T-helper 17 cell (primary cell): ENCODE data around the gene WT1. TPM values are rescaled to one million over a fixed set of nuclear protein-coding genes. Genes with fewer than 3 reads are reported as not detected.
"Not testable (repeated sequence)": the region's sequence is repeated elsewhere in the genome, so short reads cannot be mapped to it uniquely, and the experiment has no call there.

ENCODE experiments used
- ATAC-seq: fragments of 150-1000 bp; cut with Tn5 transposase; 2 replicates; pipeline ENCODE4 v1.10.0; 2021; ENCODE audit warnings: mild to moderate bottlenecking, moderate library complexity
- DNase-seq, 3 donors: peaks; one replicate each; pipeline versions ENCODE4 v3.0.0 to v3.0.0-alpha.2; 2020 to 2021
- H3K9me3 ChIP-seq: one replicate; pipeline ENCODE4 v1.7.0; 2013; ENCODE audit warnings: low read length, mild to moderate bottlenecking; ENCODE audit not compliant: control insufficient read depth, poor library complexity, severe bottlenecking
- H3K27ac Mint-ChIP-seq: one replicate; pipeline ENCODE4 v1.8.0; 2022; ENCODE audit warnings: mild to moderate bottlenecking, moderate library complexity, mixed read lengths
- H3K27me3 Mint-ChIP-seq: one replicate; pipeline ENCODE4 v1.8.0; 2022; ENCODE audit warnings: mixed read lengths
- H3K36me3 Mint-ChIP-seq: one replicate; pipeline ENCODE4 v1.8.0; 2022; ENCODE audit warnings: low read depth, mixed read lengths
- H3K4me1 Mint-ChIP-seq: one replicate; pipeline ENCODE4 v1.8.0; 2022; ENCODE audit warnings: mild to moderate bottlenecking, mixed read lengths
- H3K4me3 Mint-ChIP-seq: one replicate; pipeline ENCODE4 v1.8.0; 2022; ENCODE audit warnings: mild to moderate bottlenecking, moderate library complexity, mixed read lengths
- total RNA-seq, 4 donors: library from RNA in 2 of 4; stranded (reverse) in 2 of 4; gene quantifications; one replicate each; pipeline ENCODE4 v1.2.3 and lab custom pipeline; 2022 to 2026

The WT1 gene
- total RNA-seq: not detected
- 0 reads per million in 2 donors for total RNA-seq (lab: John Stamatoyannopoulos, UW)

DNA sequence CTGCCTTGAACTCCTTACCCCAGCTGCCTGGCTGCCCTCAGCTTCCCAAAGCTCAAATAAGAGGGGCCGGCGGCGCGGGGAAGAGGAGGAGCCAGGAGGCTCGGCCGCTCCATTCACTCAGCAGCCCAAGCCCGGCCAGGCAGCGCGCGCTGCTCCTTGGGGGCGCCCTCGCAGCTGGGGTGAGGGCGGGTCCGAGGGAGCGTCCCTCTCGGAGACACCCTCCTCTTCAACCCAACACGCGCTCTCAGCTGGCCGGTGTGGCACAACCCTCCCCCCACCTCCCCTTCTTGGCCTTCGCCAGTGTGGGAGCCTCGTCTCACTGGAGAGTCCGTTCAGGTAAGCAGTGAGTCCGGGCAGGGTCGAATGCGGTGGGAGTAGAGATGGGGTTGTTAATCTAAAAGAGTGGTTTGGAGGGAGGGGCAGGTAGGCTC is at the start of gene WT1:
WT1 (minus strand) TSS at position 29 of the 431 bp plus-strand sequence.
- H3K27ac Mint-ChIP-seq: peak within 1 kb of the TSS; percentile 19
- no peak for ATAC-seq
- H3K9me3 ChIP-seq: no peaks in the 10 kb centered on the region
- peaks cover 85% of the 10 kb centered on the region for H3K27me3 Mint-ChIP-seq
- DNase-seq: no peak
- H3K4me1 Mint-ChIP-seq: peaks cover 27% of the 10 kb centered on the region
- peak within 1 kb of the TSS; percentile 77 for H3K4me3 Mint-ChIP-seq
- H3K36me3 Mint-ChIP-seq: peaks cover 4% of the 10 kb centered on the region

DNA sequence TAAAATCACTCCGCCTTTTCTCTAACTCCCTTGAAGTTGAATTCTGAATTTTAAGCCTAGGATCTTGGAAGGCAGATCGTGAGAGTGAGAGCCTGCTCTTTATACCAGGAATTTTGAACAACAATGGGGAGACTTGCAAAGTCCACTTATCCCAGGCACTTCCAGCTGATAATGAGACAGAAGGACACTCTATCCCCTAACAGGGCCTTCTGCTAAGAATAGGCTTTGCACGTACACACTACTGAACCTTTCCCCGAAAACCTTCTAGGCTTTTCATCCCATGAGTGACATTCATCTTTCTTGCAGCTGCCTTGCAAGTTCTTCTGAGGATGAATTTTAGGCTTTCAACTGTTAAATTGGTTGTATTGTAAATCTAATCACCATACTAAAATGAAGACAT is 44.0 kb upstream of the WT1 start:
- Mint-ChIP-seq H3K4me3 (no peak overlapping the region), H3K36me3 (no peaks in the 10 kb centered on the region), H3K27me3 (peaks cover 25% of the 10 kb centered on the region), H3K4me1 (peaks cover 3% of the 10 kb centered on the region), H3K27ac (no peak overlapping the region)
- no peak for ATAC-seq
- H3K9me3 ChIP-seq: no peaks in the 10 kb centered on the region
- no peak for DNase-seq

DNA sequence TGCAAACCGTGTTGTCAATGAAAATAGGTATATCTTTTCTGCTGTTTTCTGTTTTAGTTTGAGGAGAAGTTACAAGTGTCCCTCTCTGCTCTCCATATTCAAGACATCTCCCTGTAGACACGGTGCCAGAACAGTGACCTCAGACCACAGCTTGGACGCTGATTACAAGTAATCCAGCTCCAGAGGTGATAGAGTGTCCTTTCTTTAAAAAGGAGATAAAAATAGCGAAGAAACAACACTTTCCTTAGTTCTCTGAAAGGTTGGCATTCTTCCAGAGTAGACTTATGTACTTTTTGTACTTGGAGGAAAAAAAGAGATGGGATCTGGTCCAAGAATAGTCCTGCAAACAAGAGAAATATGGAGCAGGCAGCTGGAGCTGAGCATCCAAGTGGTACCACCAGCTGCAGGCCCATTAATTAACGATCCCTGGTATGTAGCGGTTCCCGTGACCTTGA is 43.0 kb upstream of the WT1 start:
- DNase-seq (no peak), ATAC-seq (no peak)
- peaks cover 3% of the 10 kb centered on the region for H3K4me1 Mint-ChIP-seq
- no peaks in the 10 kb centered on the region for H3K36me3 Mint-ChIP-seq
- H3K4me3 Mint-ChIP-seq: no peak overlapping the region
- H3K9me3 ChIP-seq: no peaks in the 10 kb centered on the region
- no peak overlapping the region for H3K27ac Mint-ChIP-seq
- peaks cover 34% of the 10 kb centered on the region for H3K27me3 Mint-ChIP-seq

DNA sequence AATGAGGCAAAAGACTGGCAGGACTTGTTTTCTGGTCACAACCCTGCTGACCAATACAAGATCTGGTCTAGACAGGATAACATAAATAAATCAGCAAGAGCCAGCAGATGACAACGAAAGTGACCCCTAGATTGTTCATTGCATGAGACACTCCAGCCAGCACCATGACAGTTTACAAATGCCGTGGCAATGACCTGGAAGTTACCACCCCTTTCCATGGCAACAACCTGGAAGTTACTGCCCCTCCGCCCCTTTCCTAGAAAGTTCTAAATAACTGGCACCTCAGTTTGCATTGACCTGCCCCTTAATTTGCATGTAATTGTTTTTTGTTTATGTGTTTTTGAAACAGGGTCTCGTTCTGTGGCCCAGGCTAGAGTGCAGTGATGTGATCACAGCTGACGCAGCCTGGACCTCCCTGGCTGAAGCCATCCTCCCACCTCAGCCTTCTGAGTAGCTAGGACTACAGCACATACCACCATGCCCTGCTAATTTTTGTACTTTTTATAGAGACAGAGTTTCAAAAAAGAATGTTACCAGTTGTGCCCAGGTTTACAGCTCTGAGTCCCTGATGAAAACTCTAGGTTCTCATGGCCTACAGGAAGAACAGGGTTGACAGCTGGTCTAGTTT is 38.1 kb upstream of the WT1 start:
- H3K9me3 ChIP-seq: no peaks in the 10 kb centered on the region
- H3K4me1 Mint-ChIP-seq: peaks cover 6% of the 10 kb centered on the region
- no peak overlapping the region for H3K4me3 Mint-ChIP-seq
- H3K27ac Mint-ChIP-seq: no peak overlapping the region
- ATAC-seq (no peak), DNase-seq (no peak)
- H3K36me3 Mint-ChIP-seq: no peaks in the 10 kb centered on the region
- H3K27me3 Mint-ChIP-seq: peaks cover 37% of the 10 kb centered on the region

DNA sequence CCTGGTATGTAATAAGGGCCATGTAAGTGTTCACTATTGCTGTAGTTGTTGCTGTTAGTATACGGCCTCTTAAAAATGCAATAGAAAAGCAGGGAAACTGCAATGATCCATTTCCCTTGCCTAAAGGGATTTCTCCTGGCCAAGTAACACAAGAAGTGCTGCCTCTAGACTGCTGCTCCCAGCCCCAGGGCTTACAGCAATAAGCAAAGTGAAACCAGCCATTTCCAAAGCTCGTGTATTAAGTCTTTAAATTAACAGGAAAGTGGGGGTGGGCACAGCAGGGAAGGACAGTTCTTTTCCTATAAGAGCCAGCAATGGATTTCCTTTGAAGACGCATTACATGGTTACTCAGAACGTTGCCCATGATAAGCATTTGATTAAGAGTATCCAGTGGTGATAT is 36.9 kb upstream of the WT1 start:
- Mint-ChIP-seq H3K27ac (no peak overlapping the region), H3K4me1 (peaks cover 3% of the 10 kb centered on the region), H3K27me3 (peaks cover 31% of the 10 kb centered on the region), H3K36me3 (no peaks in the 10 kb centered on the region), H3K4me3 (no peak overlapping the region)
- no peaks in the 10 kb centered on the region for H3K9me3 ChIP-seq
- ATAC-seq (no peak), DNase-seq (no peak)

GRCh38 chr11:32471544-32471943 is 36.2 kb upstream of the WT1 start:
- peaks cover 32% of the 10 kb centered on the region for H3K27me3 Mint-ChIP-seq
- not testable (repeated sequence) for H3K4me3 Mint-ChIP-seq, H3K36me3 Mint-ChIP-seq, H3K27ac Mint-ChIP-seq, H3K4me1 Mint-ChIP-seq, H3K9me3 ChIP-seq, DNase-seq, ATAC-seq

DNA sequence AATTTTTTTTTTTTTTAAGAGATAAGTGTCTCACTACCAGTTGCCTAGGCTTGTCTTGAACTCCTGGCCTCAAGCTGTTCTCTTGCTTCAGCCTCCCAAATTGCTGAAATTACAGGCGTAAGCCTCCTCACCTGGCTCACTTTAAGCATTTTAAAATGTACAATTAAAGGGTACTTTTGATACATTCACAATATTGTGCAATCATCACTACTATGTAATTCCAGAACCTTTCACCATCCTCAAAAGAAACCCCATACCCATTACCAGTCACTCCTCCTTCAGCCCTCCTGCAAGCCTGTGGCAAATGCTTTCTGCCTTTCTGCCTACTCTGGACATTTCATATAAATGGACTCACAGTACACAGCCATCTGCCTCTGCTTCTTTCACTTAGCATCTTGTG is 34.5 kb upstream of the WT1 start:
- Mint-ChIP-seq H3K27me3 (peaks cover 34% of the 10 kb centered on the region), H3K4me1 (peaks cover 3% of the 10 kb centered on the region), H3K36me3 (no peaks in the 10 kb centered on the region), H3K4me3 (no peak overlapping the region), H3K27ac (no peak overlapping the region)
- DNase-seq (no peak), ATAC-seq (no peak)
- no peaks in the 10 kb centered on the region for H3K9me3 ChIP-seq

DNA sequence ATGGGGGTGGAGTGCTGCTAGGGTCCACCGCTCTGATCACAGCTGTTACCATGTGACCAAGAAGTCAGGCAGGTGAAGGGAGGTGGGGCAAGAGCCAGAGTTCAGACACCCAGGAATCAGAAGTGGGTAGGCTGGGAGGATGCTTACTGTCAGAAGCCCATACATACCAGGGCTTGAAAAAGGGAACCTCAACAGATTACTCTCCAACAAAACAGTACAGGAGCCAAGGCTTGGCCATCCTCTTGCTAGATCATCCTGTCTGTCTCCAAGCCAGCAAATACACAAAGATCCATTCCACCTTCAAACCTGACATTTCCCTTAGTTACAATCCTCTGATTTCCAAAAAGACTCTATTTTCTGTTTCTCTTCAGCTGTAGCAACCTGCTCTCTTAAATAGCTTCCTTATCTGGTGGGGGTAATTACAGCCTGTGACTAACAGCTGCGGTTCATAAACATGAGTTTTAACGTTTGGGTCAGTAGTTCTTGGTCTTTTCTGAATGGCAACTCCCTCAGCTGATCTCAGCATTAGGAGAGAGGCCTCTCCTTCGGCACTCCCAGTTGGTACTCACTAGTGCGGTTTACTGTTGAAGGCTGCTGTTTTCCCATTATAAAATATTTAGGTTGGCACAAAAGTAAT is 31.1 kb upstream of the WT1 start:
- Mint-ChIP-seq H3K27ac (no peak overlapping the region), H3K27me3 (peaks cover 28% of the 10 kb centered on the region), H3K4me3 (no peak overlapping the region), H3K4me1 (peaks cover 3% of the 10 kb centered on the region), H3K36me3 (no peaks in the 10 kb centered on the region)
- no peaks in the 10 kb centered on the region for H3K9me3 ChIP-seq
- DNase-seq (no peak), ATAC-seq (no peak)

GRCh38 chr11:32464078-32464477 is 28.7 kb upstream of the WT1 start:
- Mint-ChIP-seq H3K4me1 (no peaks in the 10 kb centered on the region), H3K27me3 (peaks cover 19% of the 10 kb centered on the region)
- no peak for ATAC-seq

GRCh38 chr11:32462011-32462690 is 26.8 kb upstream of the WT1 start:
- Mint-ChIP-seq H3K27ac (no peak overlapping the region), H3K4me3 (no peak overlapping the region), H3K4me1 (no peaks in the 10 kb centered on the region), H3K36me3 (no peaks in the 10 kb centered on the region), H3K27me3 (peaks cover 14% of the 10 kb centered on the region)
- ATAC-seq: no peak
- no peak for DNase-seq
- no peaks in the 10 kb centered on the region for H3K9me3 ChIP-seq

More at GRCh38 chr11:32464078-32464477, 28.7 kb upstream of the WT1 start:
- H3K9me3 ChIP-seq: no peaks in the 10 kb centered on the region
- no peaks in the 10 kb centered on the region for H3K36me3 Mint-ChIP-seq
- no peak overlapping the region for H3K27ac Mint-ChIP-seq
- DNase-seq: no peak
- no peak overlapping the region for H3K4me3 Mint-ChIP-seq

DNA sequence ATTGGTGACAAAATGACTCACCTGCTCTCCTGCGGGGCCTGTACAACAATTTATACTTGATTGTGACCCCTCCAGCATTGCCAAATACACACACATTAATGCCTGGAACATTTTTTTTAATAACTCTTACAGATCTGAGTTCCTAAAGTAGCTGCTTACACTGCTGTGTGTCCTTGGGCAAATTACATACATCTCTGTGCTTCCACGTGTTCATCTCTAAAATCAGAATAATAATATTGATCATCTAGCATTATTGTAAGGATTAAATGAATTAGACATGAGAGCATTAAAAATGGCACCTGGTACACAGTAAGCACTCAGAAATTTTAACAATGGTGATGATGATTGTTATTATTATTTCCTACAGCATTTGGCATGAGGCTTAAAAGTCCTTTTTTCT is 21.5 kb upstream of the WT1 start:
- Mint-ChIP-seq H3K36me3 (no peaks in the 10 kb centered on the region), H3K4me3 (no peak overlapping the region), H3K4me1 (no peaks in the 10 kb centered on the region), H3K27ac (no peak overlapping the region), H3K27me3 (peaks cover 22% of the 10 kb centered on the region)
- ATAC-seq: no peak
- no peaks in the 10 kb centered on the region for H3K9me3 ChIP-seq
- DNase-seq: no peak

GRCh38 chr11:32454993-32455392 is 19.7 kb upstream of the WT1 start:
- H3K4me3 Mint-ChIP-seq: no peak overlapping the region
- H3K36me3 Mint-ChIP-seq: no peaks in the 10 kb centered on the region
- H3K9me3 ChIP-seq: no peaks in the 10 kb centered on the region

GRCh38 chr11:32451808-32452207 is 16.5 kb upstream of the WT1 start:
- H3K4me3 Mint-ChIP-seq: no peak overlapping the region
- no peak overlapping the region for H3K27ac Mint-ChIP-seq
- DNase-seq: no peak
- H3K36me3 Mint-ChIP-seq: no peaks in the 10 kb centered on the region
- H3K4me1 Mint-ChIP-seq: no peaks in the 10 kb centered on the region
- H3K9me3 ChIP-seq: no peaks in the 10 kb centered on the region
- no peak for ATAC-seq
- H3K27me3 Mint-ChIP-seq: peaks cover 46% of the 10 kb centered on the region

More at GRCh38 chr11:32454993-32455392, 19.7 kb upstream of the WT1 start:
- ATAC-seq (no peak), DNase-seq (no peak)
- Mint-ChIP-seq H3K27me3 (peaks cover 38% of the 10 kb centered on the region), H3K4me1 (no peaks in the 10 kb centered on the region), H3K27ac (peak overlapping the region; percentile 14)
